ENCODE results near the gene FBXO45.
"Not testable (repeated sequence)": the region's sequence is repeated elsewhere in the genome, so short reads cannot be mapped to it uniquely, and the experiment has no call there.

DNA sequence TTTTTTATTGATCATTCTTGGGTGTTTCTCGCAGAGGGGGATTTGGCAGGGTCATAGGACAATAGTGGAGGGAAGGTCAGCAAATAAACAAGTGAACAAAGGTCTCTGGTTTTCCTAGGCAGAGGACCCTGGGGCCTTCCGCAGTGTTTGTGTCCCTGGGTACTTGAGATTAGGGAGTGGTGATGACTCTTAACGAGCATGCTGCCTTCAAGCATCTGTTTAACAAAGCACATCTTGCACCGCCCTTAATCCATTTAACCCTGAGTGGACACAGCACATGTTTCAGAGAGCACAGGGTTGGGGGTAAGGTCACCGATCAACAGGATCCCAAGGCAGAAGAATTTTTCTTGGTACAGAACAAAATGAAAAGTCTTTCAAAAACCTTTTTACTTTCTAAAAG lies 51.2 kb downstream of the FBXO45 start:
- TF ChIP-seq, protein P1, sequence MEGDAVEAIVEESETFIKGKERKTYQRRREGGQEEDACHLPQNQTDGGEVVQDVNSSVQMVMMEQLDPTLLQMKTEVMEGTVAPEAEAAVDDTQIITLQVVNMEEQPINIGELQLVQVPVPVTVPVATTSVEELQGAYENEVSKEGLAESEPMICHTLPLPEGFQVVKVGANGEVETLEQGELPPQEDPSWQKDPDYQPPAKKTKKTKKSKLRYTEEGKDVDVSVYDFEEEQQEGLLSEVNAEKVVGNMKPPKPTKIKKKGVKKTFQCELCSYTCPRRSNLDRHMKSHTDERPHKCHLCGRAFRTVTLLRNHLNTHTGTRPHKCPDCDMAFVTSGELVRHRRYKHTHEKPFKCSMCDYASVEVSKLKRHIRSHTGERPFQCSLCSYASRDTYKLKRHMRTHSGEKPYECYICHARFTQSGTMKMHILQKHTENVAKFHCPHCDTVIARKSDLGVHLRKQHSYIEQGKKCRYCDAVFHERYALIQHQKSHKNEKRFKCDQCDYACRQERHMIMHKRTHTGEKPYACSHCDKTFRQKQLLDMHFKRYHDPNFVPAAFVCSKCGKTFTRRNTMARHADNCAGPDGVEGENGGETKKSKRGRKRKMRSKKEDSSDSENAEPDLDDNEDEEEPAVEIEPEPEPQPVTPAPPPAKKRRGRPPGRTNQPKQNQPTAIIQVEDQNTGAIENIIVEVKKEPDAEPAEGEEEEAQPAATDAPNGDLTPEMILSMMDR (IDR thresholded peaks at IDR 0.05), result not testable (repeated sequence)
- TF ChIP-seq POLR2A (IDR thresholded peaks at IDR 0.05), result not testable (repeated sequence)

All from testis (tissue), 2 donors.